ENCODE measurements around the gene CEMIP2. TPM values are rescaled to one million over a fixed set of nuclear protein-coding genes. Genes with fewer than 3 reads are reported as not detected.

CEMIP2 gene
- total RNA-seq, 4 donors from 2014 or later, result 10.6 to 29.9 (median 14.7) TPM

DNA sequence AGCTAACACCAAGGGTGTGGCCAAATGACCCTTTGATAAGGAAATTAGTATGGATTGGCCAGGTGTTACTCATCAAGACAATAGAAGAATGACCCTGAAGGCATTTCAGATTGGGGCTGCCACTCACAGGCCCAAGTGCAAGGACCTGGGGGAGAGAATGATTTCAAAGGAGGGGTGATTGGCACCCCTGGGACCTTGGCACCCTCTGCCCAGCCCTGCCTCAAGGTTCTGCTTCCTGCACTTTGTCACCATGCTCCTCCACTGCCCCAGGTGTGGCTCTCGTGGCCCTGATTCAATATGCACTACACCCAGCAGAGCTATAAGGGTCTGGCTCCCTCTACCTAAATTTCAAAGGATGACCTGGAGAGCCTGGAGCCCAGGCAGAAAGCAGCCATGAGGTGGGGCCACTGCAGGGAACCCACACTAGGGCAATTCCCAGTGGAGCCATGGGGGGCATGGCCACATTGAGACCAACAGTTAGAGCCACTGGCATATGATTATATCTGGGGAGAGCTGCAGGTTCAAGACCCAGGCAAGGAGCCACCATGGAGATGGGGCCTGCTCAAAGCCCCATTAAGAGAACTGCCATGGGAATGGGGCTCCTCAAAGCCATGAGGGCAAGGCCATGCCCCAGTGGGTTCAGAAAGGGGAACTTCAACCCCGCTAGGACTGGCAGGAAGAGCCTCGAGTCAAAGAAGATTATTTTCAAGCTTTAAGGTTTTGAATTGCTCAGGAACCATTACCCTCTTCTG, 93.0 kb downstream of the CEMIP2 start:
- no peaks in the 10 kb centered on the region for H3K36me3 ChIP-seq
- DNase-seq (no peak), ATAC-seq (no peak)
- TF ChIP-seq, protein P1, sequence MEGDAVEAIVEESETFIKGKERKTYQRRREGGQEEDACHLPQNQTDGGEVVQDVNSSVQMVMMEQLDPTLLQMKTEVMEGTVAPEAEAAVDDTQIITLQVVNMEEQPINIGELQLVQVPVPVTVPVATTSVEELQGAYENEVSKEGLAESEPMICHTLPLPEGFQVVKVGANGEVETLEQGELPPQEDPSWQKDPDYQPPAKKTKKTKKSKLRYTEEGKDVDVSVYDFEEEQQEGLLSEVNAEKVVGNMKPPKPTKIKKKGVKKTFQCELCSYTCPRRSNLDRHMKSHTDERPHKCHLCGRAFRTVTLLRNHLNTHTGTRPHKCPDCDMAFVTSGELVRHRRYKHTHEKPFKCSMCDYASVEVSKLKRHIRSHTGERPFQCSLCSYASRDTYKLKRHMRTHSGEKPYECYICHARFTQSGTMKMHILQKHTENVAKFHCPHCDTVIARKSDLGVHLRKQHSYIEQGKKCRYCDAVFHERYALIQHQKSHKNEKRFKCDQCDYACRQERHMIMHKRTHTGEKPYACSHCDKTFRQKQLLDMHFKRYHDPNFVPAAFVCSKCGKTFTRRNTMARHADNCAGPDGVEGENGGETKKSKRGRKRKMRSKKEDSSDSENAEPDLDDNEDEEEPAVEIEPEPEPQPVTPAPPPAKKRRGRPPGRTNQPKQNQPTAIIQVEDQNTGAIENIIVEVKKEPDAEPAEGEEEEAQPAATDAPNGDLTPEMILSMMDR (IDR thresholded peaks at IDR 0.05 in 4 of 5, conservative IDR thresholded peaks at IDR 0.05 in 1 of 5), result no peak
- no peak for TF ChIP-seq POLR2A (IDR thresholded peaks at IDR 0.05)
- in situ Hi-C loops (cut with MboI; ENCODE audit: low sequenced_read_pairs in 4 of 4), result no loop called here
- no peak overlapping the region for H3K4me3 ChIP-seq
- no peaks in the 10 kb centered on the region for H3K9me3 ChIP-seq
- H3K27me3 ChIP-seq, result no peaks in the 10 kb centered on the region
- H3K27ac ChIP-seq, result no peak overlapping the region
- H3K4me1 ChIP-seq, result peaks cover 1 to 7% of the 10 kb centered on the region in 2 donors
- intact Hi-C loops (cut with DNase I; ENCODE audit: low total_unique reads), result loop anchor here (1.0 kb wide), 1 partner anchor 29 kb away; no protein-coding TSS in a partner anchor

DNA sequence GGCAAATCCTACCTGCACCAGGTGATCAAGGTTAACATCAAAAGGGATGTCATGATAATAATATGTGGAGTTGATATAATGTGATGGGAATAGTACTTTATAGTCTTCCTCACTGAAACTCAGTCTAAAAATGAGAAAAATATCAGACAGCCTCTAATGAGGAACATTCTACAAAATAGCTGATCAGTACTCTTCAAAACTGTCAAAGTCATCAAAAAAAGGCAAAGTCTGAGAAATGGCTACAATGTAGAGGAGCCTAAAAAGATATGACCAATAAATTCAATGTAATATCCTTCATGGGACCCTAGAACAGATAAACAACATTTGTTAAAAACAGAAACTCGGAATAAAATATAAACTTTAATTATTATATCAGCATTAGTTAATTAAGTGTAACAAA, 95.7 kb downstream of the CEMIP2 start:
- intact Hi-C loops (cut with DNase I; ENCODE audit: low total_unique reads) (no loop called here), in situ Hi-C loops (cut with MboI; ENCODE audit: low sequenced_read_pairs in 4 of 4) (no loop called here)
- Histone ChIP-seq H3K9me3 (no peaks in the 10 kb centered on the region), H3K36me3 (no peaks in the 10 kb centered on the region), H3K4me3 (no peak overlapping the region), H3K4me1 (peaks cover 0 to 2% of the 10 kb centered on the region in 2 donors), H3K27ac (no peak overlapping the region), H3K27me3 (no peaks in the 10 kb centered on the region)
- DNase-seq (no peak), ATAC-seq (no peak)
- TF ChIP-seq, protein P1 (IDR thresholded peaks at IDR 0.05 in 4 of 5, conservative IDR thresholded peaks at IDR 0.05 in 1 of 5), result no peak
- no peak for TF ChIP-seq POLR2A (IDR thresholded peaks at IDR 0.05)

DNA sequence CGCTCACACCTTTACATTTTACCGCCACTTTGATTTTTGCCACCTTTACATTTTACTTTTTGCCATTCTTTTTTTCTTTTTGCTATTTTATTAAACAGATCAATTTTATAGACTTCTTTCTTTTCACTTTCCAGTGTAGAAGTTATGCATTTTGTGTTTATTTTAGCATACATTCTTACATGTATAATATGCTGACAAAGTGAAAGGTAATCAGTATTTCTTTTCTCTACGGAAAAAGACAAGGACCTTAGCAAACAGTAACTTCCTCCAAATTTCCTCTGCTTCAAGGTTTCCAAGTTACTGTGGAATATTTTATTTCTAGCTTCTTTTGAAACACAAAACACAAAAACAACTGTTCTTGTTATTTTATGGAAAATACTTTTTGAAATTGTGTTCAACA, 97.0 kb downstream of the CEMIP2 start:
- no peaks in the 10 kb centered on the region for H3K4me1 ChIP-seq
- no peaks in the 10 kb centered on the region for H3K27me3 ChIP-seq
- DNase-seq, result no peak
- H3K4me3 ChIP-seq, result no peak overlapping the region
- no peak for ATAC-seq
- H3K36me3 ChIP-seq, result no peaks in the 10 kb centered on the region
- TF ChIP-seq POLR2A (IDR thresholded peaks at IDR 0.05), result no peak
- TF ChIP-seq, protein P1 (IDR thresholded peaks at IDR 0.05 in 4 of 5, conservative IDR thresholded peaks at IDR 0.05 in 1 of 5), result no peak
- intact Hi-C loops (cut with DNase I; ENCODE audit: low total_unique reads) (no loop called here), in situ Hi-C loops (cut with MboI; ENCODE audit: low sequenced_read_pairs in 4 of 4) (no loop called here)
- H3K9me3 ChIP-seq, result no peaks in the 10 kb centered on the region
- no peak overlapping the region for H3K27ac ChIP-seq

DNA sequence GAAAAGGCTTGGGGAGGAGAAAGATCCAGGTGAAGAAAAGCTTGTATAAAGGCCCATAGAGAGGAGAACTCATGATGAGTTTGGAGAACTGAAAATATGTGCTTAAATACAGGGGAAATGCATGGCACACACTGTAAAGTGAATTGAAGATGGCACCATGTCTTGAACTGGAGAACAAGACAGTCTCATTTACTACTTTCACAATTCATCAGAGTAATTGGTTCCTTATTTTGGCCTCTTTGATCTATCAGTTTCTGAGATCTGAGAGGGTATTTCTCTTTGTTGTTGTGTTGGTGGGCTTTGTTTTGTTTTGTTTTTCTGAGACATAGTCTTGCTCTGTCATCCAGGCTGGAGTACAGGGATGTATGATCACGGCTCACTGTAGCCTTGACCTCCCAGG, 98.2 kb downstream of the CEMIP2 start:
- no peaks in the 10 kb centered on the region for H3K4me1 ChIP-seq
- intact Hi-C loops (cut with DNase I; ENCODE audit: low total_unique reads) (no loop called here), in situ Hi-C loops (cut with MboI; ENCODE audit: low sequenced_read_pairs in 4 of 4) (no loop called here)
- no peaks in the 10 kb centered on the region for H3K9me3 ChIP-seq
- ATAC-seq (no peak), DNase-seq (no peak)
- H3K27me3 ChIP-seq, result no peaks in the 10 kb centered on the region
- H3K36me3 ChIP-seq, result no peaks in the 10 kb centered on the region
- no peak for TF ChIP-seq POLR2A (IDR thresholded peaks at IDR 0.05)
- TF ChIP-seq, protein P1 (IDR thresholded peaks at IDR 0.05 in 4 of 5, conservative IDR thresholded peaks at IDR 0.05 in 1 of 5), result no peak
- H3K4me3 ChIP-seq, result no peak overlapping the region
- no peak overlapping the region for H3K27ac ChIP-seq
